C1 segment of cervical spinal cord (tissue), 14 donors: ENCODE data around the gene PRX.
"Not testable (repeated sequence)": the region's sequence is repeated elsewhere in the genome, so short reads cannot be mapped to it uniquely, and the experiment has no call there.

ENCODE experiments used
- DNase-seq, 14 donors: peaks; one replicate each; lab custom pipeline; 2025; lab: John Stamatoyannopoulos, UW

PRX gene, protein sequence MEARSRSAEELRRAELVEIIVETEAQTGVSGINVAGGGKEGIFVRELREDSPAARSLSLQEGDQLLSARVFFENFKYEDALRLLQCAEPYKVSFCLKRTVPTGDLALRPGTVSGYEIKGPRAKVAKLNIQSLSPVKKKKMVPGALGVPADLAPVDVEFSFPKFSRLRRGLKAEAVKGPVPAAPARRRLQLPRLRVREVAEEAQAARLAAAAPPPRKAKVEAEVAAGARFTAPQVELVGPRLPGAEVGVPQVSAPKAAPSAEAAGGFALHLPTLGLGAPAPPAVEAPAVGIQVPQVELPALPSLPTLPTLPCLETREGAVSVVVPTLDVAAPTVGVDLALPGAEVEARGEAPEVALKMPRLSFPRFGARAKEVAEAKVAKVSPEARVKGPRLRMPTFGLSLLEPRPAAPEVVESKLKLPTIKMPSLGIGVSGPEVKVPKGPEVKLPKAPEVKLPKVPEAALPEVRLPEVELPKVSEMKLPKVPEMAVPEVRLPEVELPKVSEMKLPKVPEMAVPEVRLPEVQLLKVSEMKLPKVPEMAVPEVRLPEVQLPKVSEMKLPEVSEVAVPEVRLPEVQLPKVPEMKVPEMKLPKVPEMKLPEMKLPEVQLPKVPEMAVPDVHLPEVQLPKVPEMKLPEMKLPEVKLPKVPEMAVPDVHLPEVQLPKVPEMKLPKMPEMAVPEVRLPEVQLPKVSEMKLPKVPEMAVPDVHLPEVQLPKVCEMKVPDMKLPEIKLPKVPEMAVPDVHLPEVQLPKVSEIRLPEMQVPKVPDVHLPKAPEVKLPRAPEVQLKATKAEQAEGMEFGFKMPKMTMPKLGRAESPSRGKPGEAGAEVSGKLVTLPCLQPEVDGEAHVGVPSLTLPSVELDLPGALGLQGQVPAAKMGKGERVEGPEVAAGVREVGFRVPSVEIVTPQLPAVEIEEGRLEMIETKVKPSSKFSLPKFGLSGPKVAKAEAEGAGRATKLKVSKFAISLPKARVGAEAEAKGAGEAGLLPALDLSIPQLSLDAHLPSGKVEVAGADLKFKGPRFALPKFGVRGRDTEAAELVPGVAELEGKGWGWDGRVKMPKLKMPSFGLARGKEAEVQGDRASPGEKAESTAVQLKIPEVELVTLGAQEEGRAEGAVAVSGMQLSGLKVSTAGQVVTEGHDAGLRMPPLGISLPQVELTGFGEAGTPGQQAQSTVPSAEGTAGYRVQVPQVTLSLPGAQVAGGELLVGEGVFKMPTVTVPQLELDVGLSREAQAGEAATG (N-terminal part only)

DNA sequence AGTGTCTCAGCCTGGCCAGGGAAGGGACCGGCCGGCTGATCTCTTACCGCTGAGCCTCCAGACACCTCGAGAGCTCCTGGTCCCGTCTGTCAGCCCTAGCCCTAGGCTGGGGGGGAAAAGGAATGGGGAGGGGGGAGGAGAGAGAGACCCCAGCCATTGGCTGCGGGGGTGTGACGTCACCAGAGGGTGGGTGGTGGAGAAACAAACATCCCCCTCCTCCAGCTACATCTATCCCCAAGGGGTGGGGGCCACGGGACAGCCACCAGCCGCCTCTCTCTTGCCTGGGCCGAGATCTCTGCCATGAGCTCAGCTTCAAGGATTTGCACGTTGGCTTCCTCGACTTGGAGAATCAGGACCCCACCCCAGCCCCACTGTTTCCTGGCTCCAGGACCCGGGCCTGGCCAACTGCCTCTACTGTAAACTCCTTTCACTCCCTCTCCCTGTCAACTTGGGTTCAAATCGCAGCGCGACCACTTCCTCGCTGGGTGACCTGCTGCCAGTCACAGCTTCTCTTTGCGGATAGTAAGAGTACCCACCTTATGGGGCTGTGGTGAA, at the start of gene PRX:
Gene PRX, minus strand, starts transcription at position 88 of the 555 bp plus-strand sequence. CDS start 5,446 bp downstream, outside the sequence.
- no peak for DNase-seq

DNA sequence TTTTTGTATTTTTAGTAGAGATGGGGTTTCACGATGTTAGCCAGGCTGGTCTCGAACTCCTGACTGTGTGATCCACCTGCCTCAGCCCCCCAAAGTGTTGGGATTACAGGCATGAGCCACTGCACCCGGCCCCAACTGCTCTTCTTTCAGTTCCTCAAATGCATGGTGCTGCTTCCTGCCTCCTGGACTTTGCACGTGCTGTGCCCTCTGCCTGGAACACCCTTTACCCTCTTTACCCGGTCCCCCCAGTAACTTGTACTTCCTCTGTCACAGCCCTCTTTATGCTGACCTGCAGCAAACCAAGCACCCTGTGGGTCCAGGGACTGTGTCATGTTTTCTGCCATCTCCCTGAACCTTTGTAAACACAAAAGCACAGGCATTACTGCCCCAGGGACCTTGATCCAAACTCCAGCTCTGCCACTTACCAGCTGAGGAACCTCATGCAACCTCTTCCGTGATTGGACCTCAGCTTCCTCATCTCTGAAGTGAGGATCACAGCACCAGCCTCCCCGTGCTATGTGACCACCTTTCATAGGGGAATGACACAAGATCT, 48.6 kb upstream of the PRX start:
- peak in 6 of 14 donors; percentile 6 to 23 (median 16) for DNase-seq

GRCh38 chr19:40460185-40460584, 47.0 kb upstream of the PRX start:
- DNase-seq: no peak

GRCh38 chr19:40458597-40458974, 45.4 kb upstream of the PRX start:
- no peak for DNase-seq

- DNase-seq: no peak
Measured at GRCh38 chr19:40457953-40458596, 44.9 kb upstream of the PRX start.

- DNase-seq: no peak
Measured at GRCh38 chr19:40457048-40457447, 43.9 kb upstream of the PRX start.

DNA sequence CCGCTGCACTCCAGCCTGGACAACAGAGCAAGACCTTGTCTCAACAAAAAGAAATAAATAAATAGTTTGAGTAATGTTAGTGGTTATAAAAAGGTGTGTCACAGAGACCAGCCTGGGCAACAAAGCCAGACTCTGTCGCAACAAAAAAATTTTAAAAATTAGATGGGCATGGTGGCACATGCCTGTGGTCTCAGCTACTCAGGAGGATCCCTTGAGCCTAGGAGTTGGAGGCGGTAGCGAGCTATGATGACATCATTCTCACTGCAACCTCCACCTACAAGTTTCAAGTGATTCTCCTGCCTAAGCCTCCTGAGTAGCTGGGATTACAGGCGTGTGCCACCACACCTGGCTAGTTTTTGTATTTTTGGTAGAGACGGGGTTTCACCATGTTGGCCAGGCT, 40.8 kb upstream of the PRX start:
- DNase-seq: not testable (repeated sequence)

DNA sequence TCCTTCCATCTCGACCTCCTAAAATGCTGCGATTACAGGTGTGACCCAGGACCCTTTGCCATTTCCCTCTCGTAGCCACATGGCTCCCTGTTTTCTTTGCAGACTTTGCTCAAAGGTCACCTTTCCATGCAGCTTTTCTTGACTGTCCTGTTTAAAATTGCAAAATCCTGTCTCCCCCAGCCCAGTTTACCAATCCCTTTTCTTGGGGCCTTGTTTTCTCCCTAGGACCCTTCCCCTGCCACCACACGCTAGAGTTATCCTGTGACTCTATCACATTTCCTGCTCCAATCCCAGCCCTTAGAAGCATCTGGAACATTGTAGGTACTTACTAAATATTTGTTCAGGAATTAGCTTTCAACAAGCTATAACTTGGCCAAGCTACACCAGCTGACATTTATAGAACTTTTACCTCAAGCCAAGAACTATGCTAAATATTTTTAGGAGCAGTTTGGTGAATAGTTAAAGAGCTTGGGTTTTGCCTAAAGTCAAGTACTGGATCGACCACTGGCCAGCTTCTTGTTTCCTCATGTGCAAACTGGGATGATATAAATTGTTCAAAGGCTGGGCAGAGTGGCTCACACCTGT, 40.1 kb upstream of the PRX start:
- no peak for DNase-seq

GRCh38 chr19:40452016-40452415, 38.8 kb upstream of the PRX start:
- DNase-seq: no peak

GRCh38 chr19:40450664-40451063, 37.5 kb upstream of the PRX start:
- DNase-seq: no peak

GRCh38 chr19:40449506-40449905, 36.3 kb upstream of the PRX start:
- no peak for DNase-seq

DNA sequence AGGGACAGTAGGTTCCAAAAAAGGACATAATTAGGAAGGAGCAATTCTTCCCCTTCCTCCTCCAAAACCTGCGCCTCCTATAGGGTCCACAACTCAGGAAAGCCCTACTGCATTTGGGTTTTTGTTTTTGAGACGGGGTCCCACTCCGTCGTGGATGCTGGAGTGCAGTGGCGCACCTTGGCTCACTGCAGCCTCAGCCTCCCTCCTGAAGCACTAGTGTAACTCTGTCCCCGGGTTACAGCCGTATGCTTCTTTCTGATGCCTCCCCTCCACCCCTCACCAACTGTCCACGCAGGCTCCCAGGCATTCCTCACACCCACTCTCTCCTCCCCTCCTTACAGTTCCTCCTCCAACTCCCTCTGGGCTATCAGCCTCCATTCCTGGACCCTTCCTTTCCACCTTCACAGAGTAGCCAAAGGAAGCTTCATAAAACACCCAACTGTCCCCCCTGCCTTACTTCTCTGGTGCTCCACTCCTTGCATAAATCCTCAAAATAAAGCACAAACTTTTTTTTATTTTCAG, 33.1 kb upstream of the PRX start:
- DNase-seq: no peak

GRCh38 chr19:40445780-40446262, 32.6 kb upstream of the PRX start:
- no peak for DNase-seq

- no peak for DNase-seq
Measured at GRCh38 chr19:40444825-40445312, 31.7 kb upstream of the PRX start.

DNA sequence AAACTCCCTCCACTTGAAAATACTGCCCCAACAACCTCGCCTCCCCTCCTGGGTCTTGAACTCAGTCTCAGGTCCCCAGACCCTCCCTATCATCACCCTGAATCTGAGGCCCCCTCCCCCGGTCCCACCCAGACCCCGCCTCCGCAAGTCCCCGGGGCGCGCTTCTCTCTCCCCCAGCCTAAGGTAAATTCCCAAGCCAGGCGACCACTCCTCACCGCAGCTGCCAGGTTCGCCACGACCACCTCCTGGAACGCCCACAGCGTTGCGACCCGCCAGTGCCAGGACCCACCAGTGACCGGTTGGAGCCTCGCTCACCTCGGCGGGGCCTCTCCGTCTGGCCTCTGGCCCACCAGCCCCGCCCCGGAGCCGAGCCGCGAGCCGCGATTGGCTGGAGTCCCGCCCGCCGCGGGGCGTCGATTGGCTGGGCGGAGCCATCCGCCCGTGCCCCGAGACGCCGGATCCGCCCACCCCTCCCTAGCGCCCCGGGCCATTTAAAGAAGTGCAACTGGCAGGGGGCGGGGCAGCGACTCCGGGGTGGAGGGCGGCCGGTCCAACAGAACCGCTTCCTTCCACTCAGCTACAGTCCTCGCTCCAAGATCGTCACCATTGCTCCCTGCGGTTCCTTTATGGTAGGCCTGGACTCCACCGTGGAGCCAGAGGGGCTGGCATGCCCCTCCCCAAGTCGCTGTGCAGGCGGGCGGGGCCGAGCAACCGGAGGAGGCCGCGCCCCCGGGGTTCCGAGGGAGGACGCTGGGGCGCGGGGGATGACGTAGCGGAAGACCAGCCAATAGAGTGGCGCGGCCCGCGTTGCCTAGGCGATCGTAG, 31.0 kb upstream of the PRX start, which contains the start of gene SERTAD3:
Gene SERTAD3, minus strand, starts transcription at position 336 of the 825 bp plus-strand sequence. CDS start 2,255 bp downstream, outside the sequence.
- DNase-seq: peak; percentile 75 to 100 (median 98)

GRCh38 chr19:40443131-40443999, 30.2 kb upstream of the PRX start:
- peak; percentile 84 to 100 (median 96) for DNase-seq

DNA sequence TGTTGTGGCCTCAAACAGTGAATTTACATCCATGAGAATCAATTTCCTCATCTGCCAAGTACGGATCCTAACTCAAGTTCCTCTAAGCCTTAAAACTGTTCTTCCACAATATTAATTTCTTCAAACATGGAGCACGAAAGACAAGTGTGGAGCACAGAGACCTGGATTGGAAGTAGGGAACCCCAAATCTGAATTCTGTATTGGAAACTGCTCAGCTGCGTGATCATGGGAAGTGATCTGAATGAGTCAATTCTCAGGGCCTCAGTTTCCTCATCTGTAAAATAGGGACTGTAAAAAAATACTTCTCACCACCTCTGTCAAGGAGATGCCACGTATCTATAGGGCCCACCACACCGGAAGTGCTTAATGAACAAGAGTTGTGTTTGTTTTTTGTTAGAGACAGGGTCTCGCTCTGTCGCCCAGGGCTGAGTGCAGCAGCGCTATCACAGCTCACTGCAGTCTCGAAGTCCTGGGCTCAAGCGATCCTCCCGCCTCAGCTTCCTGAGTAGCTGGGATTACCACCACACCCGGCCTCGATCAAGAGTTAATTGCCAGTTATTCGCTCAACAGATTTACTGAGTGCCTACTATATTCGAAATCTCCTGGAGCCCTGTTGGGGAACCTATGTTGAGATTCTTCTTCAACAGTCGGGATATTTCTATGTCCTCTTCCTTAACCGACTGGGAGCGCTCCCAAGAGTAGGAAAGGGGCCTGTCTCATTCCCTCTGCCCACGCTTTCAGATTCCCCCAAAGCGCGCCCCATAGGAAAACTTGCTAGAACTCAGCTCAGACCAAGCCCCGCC, 29.4 kb upstream of the PRX start:
- no peak for DNase-seq
